Brain microvascular endothelial cell (primary cell): ENCODE data around the gene STXBP1.
A peak's percentile ranks its signal among the peaks of the same experiment; 100 is the strongest.

Experiments used
- DNase-seq: peaks from one replicate; pipeline ENCODE4 v3.0.0-alpha.2; 2020
- H3K27ac ChIP-seq: fragments of 250-450 bp; sonication (Bioruptor Pico); 2 replicates; pipeline ENCODE4 v1.5.1; 2020; ENCODE audit warnings: mild to moderate bottlenecking, moderate library complexity
- H3K27me3 ChIP-seq: fragments of 250-450 bp; sonication (Bioruptor Pico); replicated peaks from 2 replicates; pipeline ENCODE4 v1.5.1; 2020; ENCODE audit warnings: mild to moderate bottlenecking
- H3K36me3 ChIP-seq: fragments of 250-450 bp; sonication (Bioruptor Pico); replicated peaks from 2 replicates; pipeline ENCODE4 v1.5.1; 2020; ENCODE audit warnings: mild to moderate bottlenecking
- H3K4me3 ChIP-seq: 2 replicates; pipeline ENCODE4 v1.5.1; 2011; ENCODE audit warnings: low read depth, mild to moderate bottlenecking, control low read depth, low read length, moderate library complexity
- CTCF ChIP-seq: IDR thresholded peaks from 2 replicates; pipeline ENCODE4 v1.5.1; 2011; ENCODE audit warnings: low read depth, mild to moderate bottlenecking, moderate library complexity, low read length, control low read depth, inconsistent platforms; ENCODE audit errors: missing control alignments
- in situ Hi-C: cut with HindIII; loops from 2 replicates; pipeline ENCODE4 v1.10.0; 2017; ENCODE audit warnings: low sequenced_read_pairs, low pct_ligation_motif_present

STXBP1 gene

GRCh38 chr9:127673234-127673633, 61.2 kb downstream of the STXBP1 start:
- Histone ChIP-seq H3K4me3 (no peak overlapping the region), H3K36me3 (peaks cover 7% of the 10 kb centered on the region), H3K27ac (no peak overlapping the region), H3K27me3 (no peaks in the 10 kb centered on the region)
- no peak for DNase-seq
- in situ Hi-C loops: no loop called here
- no peak for TF ChIP-seq CTCF

GRCh38 chr9:127676638-127677037, 64.6 kb downstream of the STXBP1 start:
- H3K4me3 ChIP-seq: no peak overlapping the region
- TF ChIP-seq CTCF: no peak
- no peaks in the 10 kb centered on the region for H3K27me3 ChIP-seq
- in situ Hi-C loops: no loop called here
- no peak overlapping the region for H3K27ac ChIP-seq
- peaks cover 15% of the 10 kb centered on the region for H3K36me3 ChIP-seq
- peak; percentile 17 for DNase-seq

- no peak for DNase-seq
- no peak overlapping the region for H3K27ac ChIP-seq
- H3K27me3 ChIP-seq: no peaks in the 10 kb centered on the region
- H3K36me3 ChIP-seq: peaks cover 16% of the 10 kb centered on the region
- TF ChIP-seq CTCF: no peak
- in situ Hi-C loops: no loop called here
- H3K4me3 ChIP-seq: no peak overlapping the region
These were observed 67.4 kb downstream of the STXBP1 start for GRCh38 chr9:127679506-127679905.

GRCh38 chr9:127680226-127680625, 68.1 kb downstream of the STXBP1 start:
- H3K27me3 ChIP-seq: no peaks in the 10 kb centered on the region
- no peak overlapping the region for H3K4me3 ChIP-seq
- in situ Hi-C loops: no loop called here
- peaks cover 19% of the 10 kb centered on the region for H3K36me3 ChIP-seq
- TF ChIP-seq CTCF: no peak
- H3K27ac ChIP-seq: no peak overlapping the region
- no peak for DNase-seq

GRCh38 chr9:127680846-127681245, 68.8 kb downstream of the STXBP1 start:
- in situ Hi-C loops: no loop called here
- Histone ChIP-seq H3K4me3 (no peak overlapping the region), H3K27me3 (no peaks in the 10 kb centered on the region), H3K27ac (no peak overlapping the region), H3K36me3 (peaks cover 19% of the 10 kb centered on the region)
- no peak for DNase-seq
- no peak for TF ChIP-seq CTCF

- H3K27ac ChIP-seq: no peak overlapping the region
- TF ChIP-seq CTCF: no peak
- H3K4me3 ChIP-seq: no peak overlapping the region
- no peak for DNase-seq
- peaks cover 19% of the 10 kb centered on the region for H3K36me3 ChIP-seq
- H3K27me3 ChIP-seq: no peaks in the 10 kb centered on the region
- in situ Hi-C loops: no loop called here
These were observed 70.5 kb downstream of the STXBP1 start for GRCh38 chr9:127682351-127683136.
